ENCODE measurements around the gene EZH1. TPM values are rescaled to one million over a fixed set of nuclear protein-coding genes. Genes with fewer than 3 reads are reported as not detected.

The EZH1 gene
- total RNA-seq, 1 experiment from 2014 or later, result 31.7 TPM

Small RNAs within 50 kb of the gene (microRNA-seq; reads per million reads assigned to microRNA genes)
- gene MIR6780A, result 0.40 reads per million

Other genes starting within 250 kb of the EZH1 start
- gene NAGLU, start 208.8 kb downstream of the EZH1 start, total RNA-seq (2022), result 21.0 and 29.5 TPM in 2 replicates
- 13.0 and 18.1 TPM in 2 replicates for gene HSD17B1, start 192.1 kb downstream of the EZH1 start, total RNA-seq (2022)
- gene COASY, start 182.9 kb downstream of the EZH1 start, total RNA-seq (2022), result 82.6 and 89.2 TPM in 2 replicates
- 37.3 and 39.6 TPM in 2 replicates for gene MLX, start 177.9 kb downstream of the EZH1 start, total RNA-seq (2022)
- gene PSMC3IP, start 167.3 kb downstream of the EZH1 start, total RNA-seq (2022), result 10.3 and 12.0 TPM in 2 replicates
- gene RETREG3, start 135.7 kb downstream of the EZH1 start, total RNA-seq (2022), result 45.2 and 46.0 TPM in 2 replicates
- 57.8 and 60.2 TPM in 2 replicates for gene TUBG1, start 135.4 kb downstream of the EZH1 start, total RNA-seq (2022)
- 21.3 and 23.4 TPM in 2 replicates for gene TUBG2, start 85.8 kb downstream of the EZH1 start, total RNA-seq (2022)
- 12.5 and 12.9 TPM in 2 replicates for gene PLEKHH3, start 68.0 kb downstream of the EZH1 start, total RNA-seq (2022)
- 0.21 and 0.22 TPM in 2 replicates for gene CCR10, start 63.2 kb downstream of the EZH1 start, total RNA-seq (2022)
- gene CNTNAP1, start 62.5 kb downstream of the EZH1 start, total RNA-seq (2022), result 1.2 and 1.5 TPM in 2 replicates
- not detected in 2 replicates for gene RAMP2, start 16.2 kb upstream of the EZH1 start, total RNA-seq (2022)
- 84.3 and 96.0 TPM in 2 replicates for gene VPS25, start 28.4 kb upstream of the EZH1 start, total RNA-seq (2022)
- gene WNK4, start 35.6 kb upstream of the EZH1 start, total RNA-seq (2022), result 2.3 and 5.4 TPM in 2 replicates
- gene COA3, start 53.7 kb upstream of the EZH1 start, total RNA-seq (2022), result 41.0 and 52.7 TPM in 2 replicates
- not detected in 2 replicates for gene CNTD1, start 53.8 kb upstream of the EZH1 start, total RNA-seq (2022)
- 78.8 and 81.5 TPM in 2 replicates for gene BECN1, start 79.2 kb upstream of the EZH1 start, total RNA-seq (2022)
- gene PSME3, start 88.4 kb upstream of the EZH1 start, total RNA-seq (2022), result 220 and 232 TPM in 2 replicates
- 2.6 and 2.9 TPM in 2 replicates for gene AOC2, start 99.5 kb upstream of the EZH1 start, total RNA-seq (2022)
- gene AOC3, start 106.2 kb upstream of the EZH1 start, total RNA-seq (2022), result 0.44 and 0.71 TPM in 2 replicates
- not detected in 2 replicates for gene G6PC1, start 155.8 kb upstream of the EZH1 start, total RNA-seq (2022)
- gene AARSD1, start 219.4 kb upstream of the EZH1 start, total RNA-seq (2022), result 48.9 and 79.9 TPM in 2 replicates
- gene PTGES3L, start 235.0 kb upstream of the EZH1 start, total RNA-seq (2022), result 0.83 and 0.96 TPM in 2 replicates
- 13.4 and 14.2 TPM in 2 replicates for gene RUNDC1, start 235.5 kb upstream of the EZH1 start, total RNA-seq (2022)

All from MCF 10A (cell line).